HCT116 (cell line): ENCODE data around the gene CAND2. TPM values are rescaled to one million over a fixed set of nuclear protein-coding genes. Genes with fewer than 3 reads are reported as not detected.
A peak's percentile ranks its signal among the peaks of the same experiment; 100 is the strongest.

Experiments used
- ATAC-seq: fragments of 200-7000 bp; cut with Tn5 transposase; 2 replicates; pipeline ENCODE4 v1.9.1; 2020; ENCODE audit warnings: mild to moderate bottlenecking, moderate library complexity
- BruUV-seq: library from RNA; stranded (reverse); fragments of 400-500 nt; replicated peaks from 2 replicates; lab custom pipeline; 2021; lab: Mats Ljungman, UMichigan
- CTCF ChIA-PET: fragments of 300-600 bp; sonication (Branson Sonifier 250); formaldehyde crosslinking; loops from one replicate; lab custom pipeline; 2021; ENCODE audit warnings: antibody characterized with exemption; lab: Charles Lee
- POLR2A ChIA-PET: fragments of 300-600, 350-600 bp; sonication (Branson Sonifier 250); formaldehyde crosslinking; loops from one replicate; lab custom pipeline; 2021; ENCODE audit warnings: antibody characterized with exemption; lab: Charles Lee
- RAD21 ChIA-PET, 2 experiments: fragments of 300-600 bp; sonication (Branson Sonifier 250); formaldehyde crosslinking; loops; one replicate each; lab custom pipeline; 2023; ENCODE audit warnings: low total read pairs in 2 of 2; ENCODE audit not compliant: uncharacterized antibody in 2 of 2, unreplicated experiment in 2 of 2, low non-redundant PET in 1 of 2; lab: Charles Lee
- DNase-seq: peaks from one replicate; pipeline ENCODE4 v3.0.0-alpha.2; 2010; ENCODE audit warnings: low read depth, low spot score
- H2AFZ ChIP-seq: fragments of 200-600 bp; shearing (Covaris generic), sonication (generic); 2 replicates; pipeline ENCODE4 v1.6.1; 2017; ENCODE audit warnings: low read depth, mixed run types, mixed read lengths, antibody characterized with exemption, low read length; ENCODE audit not compliant: poor library complexity, severe bottlenecking
- H3K27ac ChIP-seq: 2 replicates; pipeline ENCODE4 v1.5.1; 2012; ENCODE audit warnings: low read depth, low read length
- H3K27me3 ChIP-seq: fragments of 200-600 bp; sonication (generic); 2 replicates; pipeline ENCODE4 v1.6.1; 2016; ENCODE audit warnings: mixed run types, low read length, mixed read lengths; ENCODE audit not compliant: insufficient read depth
- H3K36me3 ChIP-seq, 2 experiments: fragments of 200-500 bp in 1 of 2; fragments of 200-600 bp in 1 of 2; sonication (Bioruptor generic) in 1 of 2; sonication (generic) in 1 of 2; 2 replicates each; pipeline versions ENCODE4 v1.5.1 to v1.6.1; 2014 to 2016; ENCODE audit warnings: low read length in 2 of 2, inconsistent platforms in 1 of 2, mixed read lengths in 1 of 2, mixed run types in 1 of 2; ENCODE audit not compliant: insufficient read depth in 2 of 2, control insufficient read depth in 1 of 2
- H3K4me1 ChIP-seq, 2 experiments: fragments of 200-600 bp in 1 of 2; sonication (generic) in 1 of 2; 2 replicates each; pipeline versions ENCODE4 v1.5.1 to v1.6.1; 2012 to 2017; ENCODE audit warnings: low read length in 2 of 2, inconsistent platforms in 1 of 2, mild to moderate bottlenecking in 1 of 2, mixed read lengths in 1 of 2, mixed run types in 1 of 2, moderate library complexity in 1 of 2; ENCODE audit not compliant: insufficient read depth in 2 of 2, control insufficient read depth in 1 of 2
- H3K4me2 ChIP-seq: fragments of 200-600 bp; sonication (generic); 2 replicates; pipeline ENCODE4 v1.6.1; 2017; ENCODE audit warnings: mixed run types, low read length, mixed read lengths
- H3K4me3 ChIP-seq, 2 experiments: fragments of 200-600 bp in 1 of 2; sonication (generic) in 1 of 2; replicated peaks in 1 of 2; 2 replicates each; pipeline ENCODE4 v1.5.1; 2011 to 2016; ENCODE audit warnings: low read length in 2 of 2, control low read depth in 1 of 2, low read depth in 1 of 2, mild to moderate bottlenecking in 1 of 2, mixed read lengths in 1 of 2, mixed run types in 1 of 2
- H3K79me2 ChIP-seq: fragments of 200-600 bp; sonication (generic); 2 replicates; pipeline ENCODE4 v1.6.1; 2017; ENCODE audit warnings: mild to moderate bottlenecking, mixed run types, low read length, moderate library complexity, mixed read lengths; ENCODE audit not compliant: insufficient read depth
- H3K9ac ChIP-seq: fragments of 200-600 bp; sonication (generic); 2 replicates; pipeline ENCODE4 v1.6.1; 2016; ENCODE audit warnings: low read length, mixed read lengths
- H3K9me2 ChIP-seq: fragments of 200-600 bp; sonication (generic), shearing (Covaris generic); 2 replicates; pipeline ENCODE4 v1.6.1; 2017; ENCODE audit warnings: mixed run types, mild to moderate bottlenecking, moderate library complexity; ENCODE audit not compliant: insufficient read depth
- H3K9me3 ChIP-seq, 2 experiments: fragments of 200-500 bp in 1 of 2; fragments of 200-600 bp in 1 of 2; sonication (Bioruptor generic) in 1 of 2; sonication (generic) in 1 of 2; 2 replicates each; pipeline ENCODE4 v1.6.1; 2014 to 2017; ENCODE audit warnings: low read length in 2 of 2, mixed read lengths in 2 of 2, inconsistent platforms in 1 of 2, low read depth in 1 of 2, mild to moderate bottlenecking in 1 of 2, mixed run types in 1 of 2, moderate library complexity in 1 of 2; ENCODE audit not compliant: control insufficient read depth in 1 of 2, insufficient read depth in 1 of 2
- H4K20me1 ChIP-seq: fragments of 200-600 bp; sonication (generic), shearing (Covaris generic); 2 replicates; pipeline ENCODE4 v1.6.1; 2017; ENCODE audit warnings: mixed run types, mild to moderate bottlenecking, moderate library complexity; ENCODE audit not compliant: insufficient read depth
- EGR1 ChIP-seq: IDR thresholded peaks from 2 replicates; pipeline ENCODE4 v1.6.1; 2012; ENCODE audit warnings: low read depth
- FOSL1 ChIP-seq: IDR thresholded peaks from 2 replicates; pipeline ENCODE4 v1.6.1; 2012; ENCODE audit warnings: low read depth
- POLR2AphosphoS5 ChIP-seq: IDR thresholded peaks from 2 replicates; pipeline ENCODE4 v1.6.1; 2011; ENCODE audit warnings: mild to moderate bottlenecking, low read depth, low read length, moderate library complexity
- SRF ChIP-seq: IDR thresholded peaks from 2 replicates; pipeline ENCODE4 v1.6.1; 2012; ENCODE audit warnings: low read depth
- TCF7L2 ChIP-seq: IDR thresholded peaks from 2 replicates; pipeline ENCODE4 v1.7.0; 2011; ENCODE audit warnings: borderline replicate concordance, inconsistent platforms; ENCODE audit not compliant: insufficient read depth, insufficient read length; ENCODE audit errors: extremely low read depth
- ZNF274 ChIP-seq: fragments of 200-500 bp; sonication (Bioruptor generic); IDR thresholded peaks from 2 replicates; pipeline ENCODE4 v1.6.1; 2014; ENCODE audit warnings: mild to moderate bottlenecking, low read depth, low read length, inconsistent platforms
- intact Hi-C: fragments of 100-400 bp; cut with micrococcal nuclease; formaldehyde crosslinking; loops from 2 replicates; pipeline ENCODE4 v1.10.0; 2022
- total RNA-seq: library from RNA; stranded (reverse); gene quantifications from one replicate; pipeline ENCODE4 v1.2.1, GENCODE V29; 2021; ENCODE audit not compliant: unreplicated experiment
- TF ChIP-seq, protein P1 (sequence below): IDR thresholded peaks from 2 replicates; pipeline ENCODE4 v1.6.1; 2012
- TF ChIP-seq, protein P2 (sequence below): IDR thresholded peaks from 2 replicates; pipeline ENCODE4 v1.6.1; 2011; ENCODE audit warnings: mild to moderate bottlenecking, low read length, moderate library complexity; ENCODE audit not compliant: insufficient replicate concordance; ENCODE audit errors: extremely low read depth

Gene CAND2
- total RNA-seq, 1 experiment from 2014 or later = not detected

GRCh38 chr3:12854565-12854964 lies 58.1 kb downstream of the CAND2 start:
- no peak overlapping the region for H3K9ac ChIP-seq
- no peak overlapping the region for H2AFZ ChIP-seq
- intact Hi-C loops = no loop called here
- H3K27ac ChIP-seq = no peak overlapping the region
- no peaks in the 10 kb centered on the region for H3K79me2 ChIP-seq
- RAD21 ChIA-PET = no interaction called here
- CTCF ChIA-PET = no interaction called here
- H3K9me3 ChIP-seq = no peaks in the 10 kb centered on the region
- H3K4me1 ChIP-seq = peaks cover 0 to 4% of the 10 kb centered on the region in 2 experiments; a peak in 1 of 4 replicates
- no peak overlapping the region for H3K4me2 ChIP-seq
- H3K4me3 ChIP-seq = no peak overlapping the region
- peaks cover 9% of the 10 kb centered on the region; the same call in 1 of the 2 replicates for H3K27me3 ChIP-seq
- TF ChIP-seq FOSL1 = no peak
- TF ChIP-seq POLR2AphosphoS5 = no peak
- TF ChIP-seq EGR1 = no peak
- TF ChIP-seq SRF = no peak
- TF ChIP-seq ZNF274 = no peak
- TF ChIP-seq, protein P1, sequence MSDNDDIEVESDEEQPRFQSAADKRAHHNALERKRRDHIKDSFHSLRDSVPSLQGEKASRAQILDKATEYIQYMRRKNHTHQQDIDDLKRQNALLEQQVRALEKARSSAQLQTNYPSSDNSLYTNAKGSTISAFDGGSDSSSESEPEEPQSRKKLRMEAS = no peak
- TF ChIP-seq, protein P2, sequence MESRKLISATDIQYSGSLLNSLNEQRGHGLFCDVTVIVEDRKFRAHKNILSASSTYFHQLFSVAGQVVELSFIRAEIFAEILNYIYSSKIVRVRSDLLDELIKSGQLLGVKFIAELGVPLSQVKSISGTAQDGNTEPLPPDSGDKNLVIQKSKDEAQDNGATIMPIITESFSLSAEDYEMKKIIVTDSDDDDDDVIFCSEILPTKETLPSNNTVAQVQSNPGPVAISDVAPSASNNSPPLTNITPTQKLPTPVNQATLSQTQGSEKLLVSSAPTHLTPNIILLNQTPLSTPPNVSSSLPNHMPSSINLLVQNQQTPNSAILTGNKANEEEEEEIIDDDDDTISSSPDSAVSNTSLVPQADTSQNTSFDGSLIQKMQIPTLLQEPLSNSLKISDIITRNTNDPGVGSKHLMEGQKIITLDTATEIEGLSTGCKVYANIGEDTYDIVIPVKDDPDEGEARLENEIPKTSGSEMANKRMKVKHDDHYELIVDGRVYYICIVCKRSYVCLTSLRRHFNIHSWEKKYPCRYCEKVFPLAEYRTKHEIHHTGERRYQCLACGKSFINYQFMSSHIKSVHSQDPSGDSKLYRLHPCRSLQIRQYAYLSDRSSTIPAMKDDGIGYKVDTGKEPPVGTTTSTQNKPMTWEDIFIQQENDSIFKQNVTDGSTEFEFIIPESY = no peak
- H3K36me3 ChIP-seq = no peaks in the 10 kb centered on the region
- no peaks in the 10 kb centered on the region for H4K20me1 ChIP-seq
- BruUV-seq = no TSS peak
- ATAC-seq = no peak
- H3K9me2 ChIP-seq = no peaks in the 10 kb centered on the region
- DNase-seq = no peak
- POLR2A ChIA-PET = interaction anchor here (1.4 kb wide), 1 partner anchor 13 kb away, joined by 5 read pairs; no protein-coding TSS in a partner anchor

GRCh38 chr3:12856626-12857025 lies 60.1 kb downstream of the CAND2 start:
- peak; percentile 85 for ATAC-seq
- no peaks in the 10 kb centered on the region for H4K20me1 ChIP-seq
- TF ChIP-seq TCF7L2 = no peak
- TF ChIP-seq, all 23 proteins: peak for 0
- no peak overlapping the region for H3K4me3 ChIP-seq
- DNase-seq = no peak
- H2AFZ ChIP-seq = no peak overlapping the region
- ChIA-PET CTCF (no interaction called here), POLR2A (no interaction called here), RAD21 (no interaction called here)
- no peaks in the 10 kb centered on the region for H3K79me2 ChIP-seq
- intact Hi-C loops = no loop called here
- H3K27me3 ChIP-seq = peaks cover 9% of the 10 kb centered on the region; the same call in 1 of the 2 replicates
- H3K9ac ChIP-seq = no peak overlapping the region
- no TSS peak for BruUV-seq
- no peak overlapping the region for H3K4me2 ChIP-seq
- H3K36me3 ChIP-seq = no peaks in the 10 kb centered on the region
- H3K9me3 ChIP-seq = no peaks in the 10 kb centered on the region
- H3K4me1 ChIP-seq = peaks cover 0 to 4% of the 10 kb centered on the region in 2 experiments; a peak in 1 of 4 replicates
- H3K27ac ChIP-seq = no peak overlapping the region
- H3K9me2 ChIP-seq = no peaks in the 10 kb centered on the region
